Lung (tissue), 12 donors: ENCODE measurements around the gene TPCN2. TPM values are rescaled to one million over a fixed set of nuclear protein-coding genes. Genes with fewer than 3 reads are reported as not detected.

Experiments
- ATAC-seq: fragments of 200-7000 bp; cut with Tn5 transposase; one replicate; pipeline ENCODE4 v1.9.1; 2020; ENCODE audit warnings: moderate number of reproducible peaks; ENCODE audit not compliant: insufficient read depth, low FRiP score
- DNase-seq, 3 donors: peaks; one replicate each; pipeline ENCODE4 v3.0.0-alpha.2; 2013 to 2017
- H3K27ac ChIP-seq, 2 donors: one replicate each; pipeline ENCODE4 v1.5.1; 2013; ENCODE audit warnings: mild to moderate bottlenecking in 2 of 2, moderate library complexity in 2 of 2, control low read depth in 1 of 2, inconsistent platforms in 1 of 2, low read depth in 1 of 2, low read length in 1 of 2
- H3K27me3 ChIP-seq, 3 donors: one replicate each; pipeline ENCODE4 v1.5.1; 2013; ENCODE audit warnings: low read length in 2 of 3; ENCODE audit not compliant: control insufficient read depth in 3 of 3, insufficient read depth in 3 of 3
- H3K36me3 ChIP-seq, 4 donors: one replicate each; pipeline ENCODE4 v1.5.1; 2013; ENCODE audit warnings: low read length in 4 of 4, mild to moderate bottlenecking in 1 of 4, moderate library complexity in 1 of 4; ENCODE audit not compliant: control insufficient read depth in 4 of 4, insufficient read depth in 4 of 4
- H3K4me1 ChIP-seq, 5 donors: one replicate each; pipeline ENCODE4 v1.5.1; 2013; ENCODE audit warnings: low read length in 5 of 5, mild to moderate bottlenecking in 2 of 5, moderate library complexity in 1 of 5; ENCODE audit not compliant: control insufficient read depth in 5 of 5, insufficient read depth in 5 of 5
- H3K4me3 ChIP-seq: one replicate; pipeline ENCODE4 v1.5.1; 2013; ENCODE audit warnings: mild to moderate bottlenecking, control low read depth, moderate library complexity
- H3K9ac ChIP-seq, 2 donors: one replicate each; pipeline ENCODE4 v1.5.1; 2013; ENCODE audit warnings: low read length in 2 of 2, control low read depth in 1 of 2; ENCODE audit not compliant: insufficient read depth in 1 of 2
- H3K9me3 ChIP-seq, 4 donors: one replicate each; pipeline ENCODE4 v1.5.1; 2013; ENCODE audit warnings: low read length in 3 of 4, mild to moderate bottlenecking in 1 of 4, moderate library complexity in 1 of 4; ENCODE audit not compliant: control insufficient read depth in 4 of 4, insufficient read depth in 3 of 4
- WGBS, 2 donors: extraction: QIAGEN DNeasy Blood & Tissue Kit; methylation state at CpG; one replicate each; pipeline ENCODE4 v1.1.7; 2013; 5-methylcytosine and 5-hydroxymethylcytosine counted together
- polyA plus RNA-seq, 2 donors: library from polyadenylated mRNA; stranded (reverse); fragments of 200-250 nt; gene quantifications; one replicate each; pipeline ENCODE4 v1.2.1, GENCODE V29; 2013
- total RNA-seq, 2 donors: library from RNA; depleted of rRNA in 1 of 2; stranded (reverse); fragments of >200 nt in 1 of 2; gene quantifications; one replicate each; pipeline ENCODE4 v1.2.1, GENCODE V29; 2014 to 2021
- TF ChIP-seq, protein P1 (sequence below): IDR thresholded peaks from 2 replicates; pipeline ENCODE4 v1.5.1; 2012; ENCODE audit warnings: mild to moderate bottlenecking; ENCODE audit errors: control extremely low read depth, extremely low read depth
- donor health status: control.
- donor health status: control.
- donor health status: Bipolar disorder and iron deficiency.
- donor health status: healthy.
- donor health status: DM: yes; HTN: yes; CAD: no.

Gene TPCN2
- total and polyA plus RNA-seq, 4 donors, result 10.0 to 25.0 (median 14.5) TPM

GRCh38 chr11:69097263-69097662 is 48.5 kb downstream of the TPCN2 start:
- Histone ChIP-seq H3K36me3 (peaks cover 0 to 7% (median 2%) of the 10 kb centered on the region in 4 donors), H3K4me3 (no peak overlapping the region), H3K27me3 (no peaks in the 10 kb centered on the region), H3K9ac (no peak overlapping the region), H3K9me3 (no peaks in the 10 kb centered on the region), H3K4me1 (peaks cover 0 to 6% (median 0%) of the 10 kb centered on the region in 5 donors), H3K27ac (no peak overlapping the region)
- 38 to 47% methylated on average over 15 to 16 of the region's 16 CpGs for WGBS, 2 donors
- TF ChIP-seq, protein P1, sequence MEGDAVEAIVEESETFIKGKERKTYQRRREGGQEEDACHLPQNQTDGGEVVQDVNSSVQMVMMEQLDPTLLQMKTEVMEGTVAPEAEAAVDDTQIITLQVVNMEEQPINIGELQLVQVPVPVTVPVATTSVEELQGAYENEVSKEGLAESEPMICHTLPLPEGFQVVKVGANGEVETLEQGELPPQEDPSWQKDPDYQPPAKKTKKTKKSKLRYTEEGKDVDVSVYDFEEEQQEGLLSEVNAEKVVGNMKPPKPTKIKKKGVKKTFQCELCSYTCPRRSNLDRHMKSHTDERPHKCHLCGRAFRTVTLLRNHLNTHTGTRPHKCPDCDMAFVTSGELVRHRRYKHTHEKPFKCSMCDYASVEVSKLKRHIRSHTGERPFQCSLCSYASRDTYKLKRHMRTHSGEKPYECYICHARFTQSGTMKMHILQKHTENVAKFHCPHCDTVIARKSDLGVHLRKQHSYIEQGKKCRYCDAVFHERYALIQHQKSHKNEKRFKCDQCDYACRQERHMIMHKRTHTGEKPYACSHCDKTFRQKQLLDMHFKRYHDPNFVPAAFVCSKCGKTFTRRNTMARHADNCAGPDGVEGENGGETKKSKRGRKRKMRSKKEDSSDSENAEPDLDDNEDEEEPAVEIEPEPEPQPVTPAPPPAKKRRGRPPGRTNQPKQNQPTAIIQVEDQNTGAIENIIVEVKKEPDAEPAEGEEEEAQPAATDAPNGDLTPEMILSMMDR, result no peak
- ATAC-seq (no peak), DNase-seq (no peak)

- WGBS, 2 donors, result 51 to 67% methylated on average over 17 of the region's 17 CpGs
- Histone ChIP-seq H3K4me3 (no peak overlapping the region), H3K9ac (no peak overlapping the region), H3K27ac (no peak overlapping the region), H3K27me3 (no peaks in the 10 kb centered on the region), H3K9me3 (no peaks in the 10 kb centered on the region), H3K4me1 (peaks cover 0 to 17% (median 0%) of the 10 kb centered on the region in 5 donors), H3K36me3 (no peaks in the 10 kb centered on the region)
- ATAC-seq (no peak), DNase-seq (no peak)
- TF ChIP-seq, protein P1, result no peak
Observed at GRCh38 chr11:69099180-69099579, 50.4 kb downstream of the TPCN2 start.

- Histone ChIP-seq H3K9me3 (no peaks in the 10 kb centered on the region), H3K27me3 (no peaks in the 10 kb centered on the region), H3K27ac (no peak overlapping the region), H3K9ac (no peak overlapping the region), H3K36me3 (no peaks in the 10 kb centered on the region), H3K4me3 (no peak overlapping the region), H3K4me1 (peaks cover 0 to 25% (median under 1%) of the 10 kb centered on the region in 5 donors)
- TF ChIP-seq, protein P1, result no peak
- ATAC-seq (no peak), DNase-seq (no peak)
- WGBS, 2 donors, result 83 to 86% methylated on average over 13 of the region's 13 CpGs
Observed at GRCh38 chr11:69100454-69101114, 51.9 kb downstream of the TPCN2 start.
